ENCODE measurements around the gene PCNP.

GRCh38 chr3:101573449-101574387, at the start of gene PCNP:
- TF ChIP-seq CTCF (optimal IDR thresholded peaks at IDR 0.05 in 1 of 3, IDR thresholded peaks at IDR 0.05 in 1 of 3, conservative IDR thresholded peaks at IDR 0.05 in 1 of 3; ENCODE audit: extremely low read depth in 1 of 3, insufficient read depth in 2 of 3, low read length in 3 of 3) (peak; percentile 50 to 91 (median 65)), EZH2 (IDR thresholded peaks at IDR 0.05; ENCODE audit: low read length) (no peak)

Data from keratinocyte (primary cell).